ENCODE measurements around the gene S100A11. TPM values are rescaled to one million over a fixed set of nuclear protein-coding genes. Genes with fewer than 3 reads are reported as not detected.

Gene S100A11
- total RNA-seq, 5 donors from 2014 or later (not counting 1 experiment from before 2014, with no cell fraction given): 37.3 to 254 (median 195) TPM

- H3K27ac ChIP-seq (ENCODE audit: low read length): no peak overlapping the region
- DNase-seq: no peak
- H3K36me3 ChIP-seq (ENCODE audit: control insufficient read depth in 2 of 2, extremely low read depth in 1 of 2, insufficient read depth in 1 of 2, low read length in 1 of 2): peaks cover 4 to 12% of the 10 kb centered on the region in 2 donors
- no peaks in the 10 kb centered on the region for H3K9me3 ChIP-seq
- Mint-ChIP-seq H3K27me3 (peaks cover 0 to 1% of the 10 kb centered on the region in 2 donors), H3K36me3 (peaks cover 22% of the 10 kb centered on the region), H3K27ac (peak overlapping the region; percentile 62 to 73), H3K4me1 (peaks cover 19 to 22% (median 21%) of the 10 kb centered on the region in 3 donors), H3K4me3 (no peak overlapping the region), H3K9me3 (no peaks in the 10 kb centered on the region)
- no peak overlapping the region for H3K4me3 ChIP-seq (ENCODE audit: control insufficient read depth in 1 of 2, extremely low read depth in 1 of 2, low read length in 1 of 2)
- 54% methylated on average over 2 of the region's 3 CpGs for WGBS (ENCODE audit: insufficient coverage)
- ATAC-seq (replicated peaks in 1 of 4): no peak
- H3K4me1 ChIP-seq (ENCODE audit: control insufficient read depth in 1 of 2, extremely low read depth in 1 of 2, insufficient read depth in 2 of 2, low read length in 2 of 2): no peaks in the 10 kb centered on the region
- ChIA-PET CTCF (no interaction called here), POLR2A (no interaction called here)
- H3K27me3 ChIP-seq (replicated peaks in 1 of 2; ENCODE audit: control insufficient read depth in 2 of 2, extremely low read depth in 1 of 2, insufficient read depth in 2 of 2, low read length in 1 of 2): no peaks in the 10 kb centered on the region
Observed at GRCh38 chr1:152026895-152027294, 9.9 kb downstream of the S100A11 start.

- POLR2A ChIA-PET: no interaction called here
- H3K4me1 Mint-ChIP-seq: peaks cover 7 to 16% (median 8%) of the 10 kb centered on the region in 3 donors
Observed at GRCh38 chr1:152024223-152024622, 12.6 kb downstream of the S100A11 start.

GRCh38 chr1:152023221-152023620 lies 13.6 kb downstream of the S100A11 start:
- no peak for DNase-seq
- H3K36me3 Mint-ChIP-seq: no peaks in the 10 kb centered on the region
- 100% methylated on average over 2 of the region's 4 CpGs for WGBS (ENCODE audit: insufficient coverage)
- no peak overlapping the region for H3K27ac ChIP-seq (ENCODE audit: low read length)
- H3K36me3 ChIP-seq (ENCODE audit: control insufficient read depth in 2 of 2, extremely low read depth in 1 of 2, insufficient read depth in 1 of 2, low read length in 1 of 2): no peaks in the 10 kb centered on the region
- no peak overlapping the region for H3K27ac Mint-ChIP-seq
- CTCF ChIA-PET: interaction anchor here in 1 of 2 donors (0.6 kb wide), 1 partner anchor 130 kb away, joined by 3 read pairs; no protein-coding TSS in a partner anchor
- POLR2A ChIA-PET: no interaction called here
- no peaks in the 10 kb centered on the region for H3K9me3 ChIP-seq
- no peak overlapping the region for H3K4me3 Mint-ChIP-seq
- H3K4me1 Mint-ChIP-seq: peaks cover 1 to 9% (median 2%) of the 10 kb centered on the region in 3 donors
- H3K9me3 Mint-ChIP-seq: no peaks in the 10 kb centered on the region
- no peak overlapping the region for H3K4me3 ChIP-seq (ENCODE audit: control insufficient read depth in 1 of 2, extremely low read depth in 1 of 2, low read length in 1 of 2)
- no peaks in the 10 kb centered on the region for H3K4me1 ChIP-seq (ENCODE audit: control insufficient read depth in 1 of 2, extremely low read depth in 1 of 2, insufficient read depth in 2 of 2, low read length in 2 of 2)
- peaks cover 0 to 4% of the 10 kb centered on the region in 2 experiments for H3K27me3 ChIP-seq (replicated peaks in 1 of 2; ENCODE audit: control insufficient read depth in 2 of 2, extremely low read depth in 1 of 2, insufficient read depth in 2 of 2, low read length in 1 of 2)
- peaks cover 5 to 11% of the 10 kb centered on the region in 2 donors for H3K27me3 Mint-ChIP-seq
- no peak for ATAC-seq (replicated peaks in 1 of 4)

More at GRCh38 chr1:152024223-152024622, 12.6 kb downstream of the S100A11 start:
- H3K9me3 ChIP-seq: no peaks in the 10 kb centered on the region
- Mint-ChIP-seq H3K9me3 (no peaks in the 10 kb centered on the region), H3K36me3 (peaks cover 5% of the 10 kb centered on the region), H3K27me3 (peaks cover 5 to 11% of the 10 kb centered on the region in 2 donors), H3K27ac (no peak overlapping the region), H3K4me3 (no peak overlapping the region)
- CTCF ChIA-PET: no interaction called here
- H3K4me3 ChIP-seq (ENCODE audit: control insufficient read depth in 1 of 2, extremely low read depth in 1 of 2, low read length in 1 of 2): no peak overlapping the region
- no peak overlapping the region for H3K27ac ChIP-seq (ENCODE audit: low read length)
- ATAC-seq (replicated peaks in 1 of 4) (no peak), DNase-seq (no peak)
- H3K27me3 ChIP-seq (replicated peaks in 1 of 2; ENCODE audit: control insufficient read depth in 2 of 2, extremely low read depth in 1 of 2, insufficient read depth in 2 of 2, low read length in 1 of 2): peaks cover 0 to 4% of the 10 kb centered on the region in 2 experiments
- no CpG with 5 or more reads among the region's 4 CpGs for WGBS (ENCODE audit: insufficient coverage)
- H3K4me1 ChIP-seq (ENCODE audit: control insufficient read depth in 1 of 2, extremely low read depth in 1 of 2, insufficient read depth in 2 of 2, low read length in 2 of 2): no peaks in the 10 kb centered on the region
- H3K36me3 ChIP-seq (ENCODE audit: control insufficient read depth in 2 of 2, extremely low read depth in 1 of 2, insufficient read depth in 1 of 2, low read length in 1 of 2): peaks cover 0 to 3% of the 10 kb centered on the region in 2 donors

- POLR2A ChIA-PET: no interaction called here
Observed at GRCh38 chr1:152022474-152022873, 14.3 kb downstream of the S100A11 start.

DNA sequence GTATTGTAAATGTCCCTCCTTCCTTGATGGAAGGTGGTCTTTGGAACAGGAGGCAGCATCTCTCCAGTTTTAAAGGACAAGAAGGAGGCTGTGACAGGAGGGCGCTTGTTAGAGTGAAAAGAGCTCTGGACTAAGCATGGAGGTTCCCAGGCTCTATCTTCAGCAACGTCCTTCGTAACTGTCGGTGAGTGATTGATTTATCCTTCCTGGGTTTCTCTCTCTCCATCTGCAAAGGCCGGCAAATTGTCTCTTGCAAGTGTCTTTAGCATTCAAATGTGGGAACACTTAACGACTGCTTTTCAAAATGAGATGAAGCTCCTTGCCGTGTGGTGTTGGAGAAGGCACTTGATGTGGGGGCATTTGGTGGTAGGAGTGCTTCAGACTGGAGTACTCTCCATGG lies 15.2 kb downstream of the S100A11 start:
- Histone ChIP-seq H3K9me3 (no peaks in the 10 kb centered on the region), H3K27me3 (replicated peaks in 1 of 2; ENCODE audit: control insufficient read depth in 2 of 2, extremely low read depth in 1 of 2, insufficient read depth in 2 of 2, low read length in 1 of 2) (peaks cover 0 to 4% of the 10 kb centered on the region in 2 experiments), H3K36me3 (ENCODE audit: control insufficient read depth in 2 of 2, extremely low read depth in 1 of 2, insufficient read depth in 1 of 2, low read length in 1 of 2) (no peaks in the 10 kb centered on the region), H3K4me3 (ENCODE audit: control insufficient read depth in 1 of 2, extremely low read depth in 1 of 2, low read length in 1 of 2) (no peak overlapping the region), H3K27ac (ENCODE audit: low read length) (no peak overlapping the region), H3K4me1 (ENCODE audit: control insufficient read depth in 1 of 2, extremely low read depth in 1 of 2, insufficient read depth in 2 of 2, low read length in 2 of 2) (no peaks in the 10 kb centered on the region)
- peaks cover 0 to 1% (median 0%) of the 10 kb centered on the region in 3 donors for H3K4me1 Mint-ChIP-seq
- no peak overlapping the region for H3K27ac Mint-ChIP-seq
- no peaks in the 10 kb centered on the region for H3K36me3 Mint-ChIP-seq
- DNase-seq: no peak
- no peaks in the 10 kb centered on the region for H3K9me3 Mint-ChIP-seq
- no peak overlapping the region for H3K4me3 Mint-ChIP-seq
- ATAC-seq (replicated peaks in 1 of 4): no peak
- WGBS (ENCODE audit: insufficient coverage): 88% methylated on average over 7 of the region's 7 CpGs
- H3K27me3 Mint-ChIP-seq: peaks cover 8 to 15% of the 10 kb centered on the region in 2 donors
- ChIA-PET CTCF (interaction anchor here in 1 of 2 donors (0.5 kb wide), 1 partner anchor 109 kb away, joined by 4 read pairs; no protein-coding TSS in a partner anchor), POLR2A (interaction anchor here in 1 of 2 donors (0.6 kb wide), 1 partner anchor 71 kb away, joined by 3 read pairs; no protein-coding TSS in a partner anchor)

More at GRCh38 chr1:152022474-152022873, 14.3 kb downstream of the S100A11 start:
- H3K4me1 Mint-ChIP-seq: peaks cover 1 to 8% (median 2%) of the 10 kb centered on the region in 3 donors
- peaks cover 7 to 13% of the 10 kb centered on the region in 2 donors for H3K27me3 Mint-ChIP-seq
- no CpG with 5 or more reads among the region's 3 CpGs for WGBS (ENCODE audit: insufficient coverage)
- Histone ChIP-seq H3K27ac (ENCODE audit: low read length) (no peak overlapping the region), H3K36me3 (ENCODE audit: control insufficient read depth in 2 of 2, extremely low read depth in 1 of 2, insufficient read depth in 1 of 2, low read length in 1 of 2) (no peaks in the 10 kb centered on the region), H3K27me3 (replicated peaks in 1 of 2; ENCODE audit: control insufficient read depth in 2 of 2, extremely low read depth in 1 of 2, insufficient read depth in 2 of 2, low read length in 1 of 2) (peaks cover 0 to 4% of the 10 kb centered on the region in 2 experiments), H3K9me3 (no peaks in the 10 kb centered on the region), H3K4me3 (ENCODE audit: control insufficient read depth in 1 of 2, extremely low read depth in 1 of 2, low read length in 1 of 2) (no peak overlapping the region), H3K4me1 (ENCODE audit: control insufficient read depth in 1 of 2, extremely low read depth in 1 of 2, insufficient read depth in 2 of 2, low read length in 2 of 2) (no peaks in the 10 kb centered on the region)
- H3K36me3 Mint-ChIP-seq: no peaks in the 10 kb centered on the region
- no peak overlapping the region for H3K4me3 Mint-ChIP-seq
- H3K27ac Mint-ChIP-seq: no peak overlapping the region
- H3K9me3 Mint-ChIP-seq: no peaks in the 10 kb centered on the region
- DNase-seq (no peak), ATAC-seq (replicated peaks in 1 of 4) (no peak)
- CTCF ChIA-PET: no interaction called here

DNA sequence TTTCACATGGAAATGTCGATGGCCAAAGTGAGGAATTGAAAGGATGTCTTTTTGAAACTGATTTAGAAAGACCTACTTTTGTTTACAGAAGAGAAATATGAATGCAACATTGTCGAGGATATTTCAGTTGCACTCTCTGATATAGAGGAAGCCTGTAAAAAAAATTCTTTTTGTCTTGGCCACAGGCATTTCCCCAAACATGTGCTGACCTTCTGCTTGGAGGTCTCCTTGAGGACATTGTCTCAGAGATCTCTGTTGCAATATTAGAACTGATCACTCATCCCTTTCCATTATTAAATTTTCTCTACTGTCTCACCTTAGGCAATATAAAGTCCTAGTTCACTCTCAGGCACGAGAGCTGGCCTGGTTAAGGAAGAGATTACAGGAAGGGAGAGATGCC lies 16.0 kb downstream of the S100A11 start:
- no peaks in the 10 kb centered on the region for H3K9me3 Mint-ChIP-seq
- ChIA-PET CTCF (interaction anchor here in 1 of 2 donors (0.5 kb wide), 1 partner anchor 109 kb away, joined by 4 read pairs; no protein-coding TSS in a partner anchor), POLR2A (no interaction called here)
- peaks cover 8 to 15% of the 10 kb centered on the region in 2 donors for H3K27me3 Mint-ChIP-seq
- Histone ChIP-seq H3K9me3 (no peaks in the 10 kb centered on the region), H3K27ac (ENCODE audit: low read length) (no peak overlapping the region), H3K27me3 (replicated peaks in 1 of 2; ENCODE audit: control insufficient read depth in 2 of 2, extremely low read depth in 1 of 2, insufficient read depth in 2 of 2, low read length in 1 of 2) (peaks cover 0 to 4% of the 10 kb centered on the region in 2 experiments), H3K4me3 (ENCODE audit: control insufficient read depth in 1 of 2, extremely low read depth in 1 of 2, low read length in 1 of 2) (no peak overlapping the region), H3K4me1 (ENCODE audit: control insufficient read depth in 1 of 2, extremely low read depth in 1 of 2, insufficient read depth in 2 of 2, low read length in 2 of 2) (no peaks in the 10 kb centered on the region), H3K36me3 (ENCODE audit: control insufficient read depth in 2 of 2, extremely low read depth in 1 of 2, insufficient read depth in 1 of 2, low read length in 1 of 2) (no peaks in the 10 kb centered on the region)
- no peaks in the 10 kb centered on the region for H3K36me3 Mint-ChIP-seq
- no peaks in the 10 kb centered on the region for H3K4me1 Mint-ChIP-seq
- no peak overlapping the region for H3K4me3 Mint-ChIP-seq
- ATAC-seq (replicated peaks in 1 of 4) (no peak), DNase-seq (no peak)
- no peak overlapping the region for H3K27ac Mint-ChIP-seq
- WGBS (ENCODE audit: insufficient coverage): 46% methylated on average over 2 of the region's 3 CpGs
